Endothelial cell of umbilical vein (primary cell): Measurements from ENCODE around the gene ANTXRL. TPM values are rescaled to one million over a fixed set of nuclear protein-coding genes. Genes with fewer than 3 reads are reported as not detected.

Experiments used
- BruUV-seq: library from RNA; stranded (reverse); fragments of 400-500 nt; replicated peaks from 2 replicates; lab custom pipeline; 2021; lab: Mats Ljungman, UMichigan
- CTCF ChIA-PET: fragments of 300-600, 350-600 bp; sonication (Branson Sonifier 250); formaldehyde crosslinking; loops from one replicate; lab custom pipeline; 2021; ENCODE audit warnings: antibody characterized with exemption, inconsistent platforms; lab: Charles Lee
- POLR2A ChIA-PET: fragments of 300-600, 350-600 bp; sonication (Branson Sonifier 250); formaldehyde crosslinking; loops from one replicate; lab custom pipeline; 2021; ENCODE audit warnings: antibody characterized with exemption, inconsistent platforms; lab: Charles Lee
- DNase-seq: peaks from one replicate; pipeline ENCODE4 v3.0.0-alpha.2; 2011; ENCODE audit warnings: low read depth, low spot score
- FAIRE-seq: peaks from 2 replicates; lab custom pipeline; 2011; peaks lifted over from hg19 to GRCh38; lab: Jason Lieb, UNC
- H2AFZ ChIP-seq: 2 replicates; pipeline ENCODE4 v1.6.0; 2012; ENCODE audit warnings: low read depth, low read length, control low read depth, inconsistent platforms
- H3K27ac ChIP-seq: 2 replicates; pipeline ENCODE4 v1.5.1; 2011; ENCODE audit warnings: low read depth, mild to moderate bottlenecking, control low read depth, low read length, moderate library complexity; ENCODE audit not compliant: insufficient read depth
- H3K27me3 ChIP-seq, 2 experiments: 2 replicates each; pipeline versions ENCODE4 v1.6.0 to v1.6.1; 2011; ENCODE audit warnings: low read length in 2 of 2, mixed read lengths in 1 of 2; ENCODE audit not compliant: control insufficient read depth in 2 of 2, insufficient read depth in 2 of 2
- H3K36me3 ChIP-seq, 2 experiments: 2 replicates in 1 of 2; 3 replicates in 1 of 2; pipeline ENCODE4 v1.5.1; 2011; ENCODE audit warnings: low read length in 2 of 2, mild to moderate bottlenecking in 1 of 2, moderate library complexity in 1 of 2; ENCODE audit not compliant: control insufficient read depth in 2 of 2, insufficient read depth in 2 of 2; ENCODE audit errors: extremely low read depth in 1 of 2
- H3K4me1 ChIP-seq: 3 replicates; pipeline ENCODE4 v1.5.1; 2011; ENCODE audit warnings: mild to moderate bottlenecking, low read length; ENCODE audit not compliant: control insufficient read depth, insufficient read depth; ENCODE audit errors: extremely low read depth
- H3K4me2 ChIP-seq: 2 replicates; pipeline ENCODE4 v1.6.1; 2011; ENCODE audit warnings: low read length, control low read depth, mixed read lengths; ENCODE audit not compliant: insufficient read depth
- H3K4me3 ChIP-seq, 3 experiments: fragments of 200-600 bp in 1 of 3; sonication (generic), shearing (Covaris generic) in 1 of 3; replicated peaks in 1 of 3; 2 replicates each; pipeline ENCODE4 v1.5.1; 2011 to 2016; ENCODE audit warnings: control low read depth in 3 of 3, low read length in 3 of 3, mild to moderate bottlenecking in 2 of 3, inconsistent platforms in 1 of 3, low read depth in 1 of 3, moderate library complexity in 1 of 3; ENCODE audit not compliant: insufficient read depth in 1 of 3
- H3K79me2 ChIP-seq: 2 replicates; pipeline ENCODE4 v1.6.0; 2012; ENCODE audit warnings: low read length, inconsistent platforms; ENCODE audit not compliant: control insufficient read depth, insufficient read depth
- H3K9ac ChIP-seq: replicated peaks from 2 replicates; pipeline ENCODE3; 2011; ENCODE audit warnings: low read length, control low read depth; ENCODE audit not compliant: insufficient read depth; ENCODE audit errors: extremely low read depth
- H3K9me1 ChIP-seq: replicated peaks from 3 replicates; pipeline ENCODE4 v1.6.0; 2011; ENCODE audit warnings: mild to moderate bottlenecking, low read length; ENCODE audit not compliant: control insufficient read depth, insufficient read depth; ENCODE audit errors: extremely low read depth
- H3K9me3 ChIP-seq: replicated peaks from 2 replicates; pipeline ENCODE4 v1.5.1; 2012; ENCODE audit warnings: low read length, inconsistent platforms; ENCODE audit not compliant: control insufficient read depth, insufficient read depth
- H4K20me1 ChIP-seq: replicated peaks from 2 replicates; pipeline ENCODE3; 2011; ENCODE audit warnings: mild to moderate bottlenecking, low read length; ENCODE audit not compliant: control insufficient read depth, insufficient read depth; ENCODE audit errors: extremely low read depth
- CTCF ChIP-seq, 2 donors: IDR thresholded peaks; 1 replicate in 1 of 2; 2 replicates in 1 of 2; pipeline ENCODE4 v1.5.1; 2011; ENCODE audit warnings: low read length in 2 of 2, mild to moderate bottlenecking in 2 of 2, moderate library complexity in 2 of 2, control low read depth in 1 of 2, inconsistent platforms in 1 of 2, low read depth in 1 of 2; ENCODE audit not compliant: insufficient read depth in 1 of 2; ENCODE audit errors: extremely low read depth in 1 of 2
- EZH2 ChIP-seq: IDR thresholded peaks from 2 replicates; pipeline ENCODE4 v1.6.1; 2012; ENCODE audit warnings: borderline replicate concordance, low read depth, mild to moderate bottlenecking, moderate library complexity, low read length, inconsistent platforms; ENCODE audit not compliant: severe bottlenecking
- FOS ChIP-seq: IDR thresholded peaks from 2 replicates; pipeline ENCODE4 v1.6.1; 2011; ENCODE audit warnings: mild to moderate bottlenecking, low read length, moderate library complexity, borderline replicate concordance; ENCODE audit not compliant: insufficient read depth
- GATA2 ChIP-seq: IDR thresholded peaks from 2 replicates; pipeline ENCODE4 v1.7.0; 2011; ENCODE audit warnings: low read depth, mild to moderate bottlenecking, moderate library complexity, mixed read lengths, low read length; ENCODE audit not compliant: insufficient read length, insufficient read depth
- JUN ChIP-seq: IDR thresholded peaks from 2 replicates; pipeline ENCODE4 v1.6.1; 2011; ENCODE audit warnings: borderline replicate concordance, low read depth; ENCODE audit not compliant: insufficient read length, insufficient read depth
- MYC ChIP-seq: IDR thresholded peaks from one replicate; pipeline ENCODE4 v1.6.1; 2011; ENCODE audit warnings: mild to moderate bottlenecking, low read depth, low read length
- POLR2A ChIP-seq: IDR thresholded peaks from 2 replicates; pipeline ENCODE4 v1.6.1; 2012; ENCODE audit warnings: low read depth, mild to moderate bottlenecking, control low read depth, low read length
- POLR2AphosphoS5 ChIP-seq: IDR thresholded peaks from 2 replicates; pipeline ENCODE4 v1.6.1; 2012; ENCODE audit warnings: low read depth, mild to moderate bottlenecking, control low read depth, low read length, moderate library complexity; ENCODE audit not compliant: insufficient read depth
- dilution Hi-C: fragments of 300-500 bp; cut with MboI; formaldehyde crosslinking; loops from one replicate; pipeline ENCODE4 v1.15.0; 2019; ENCODE audit warnings: low sequenced_read_pairs; ENCODE audit not compliant: extremely low pct_ligation_motif_present
- intact Hi-C: fragments of 100-400 bp; cut with micrococcal nuclease; formaldehyde crosslinking; loops from one replicate; pipeline ENCODE4 v1.10.0; 2022
- polyA plus RNA-seq, 4 experiments: library from polyadenylated mRNA; depleted of rRNA in 3 of 4; stranded (reverse) in 3 of 4; unstranded in 1 of 4; fragments of >200 nt; gene quantifications; 2 replicates each; pipeline versions ENCODE4 v1.2.1 to v1.2.3, GENCODE V29; 2011 to 2012; ENCODE audit warnings: missing spikeins in 1 of 4
- total RNA-seq: library from RNA; stranded (reverse); gene quantifications from 2 replicates; pipeline ENCODE4 v1.2.3, GENCODE V29; 2021
- TF ChIP-seq, protein P1 (sequence below): IDR thresholded peaks from 2 replicates; pipeline ENCODE4 v1.6.1; 2011; ENCODE audit not compliant: insufficient read depth, insufficient read length

The ANTXRL gene
- total and polyA plus RNA-seq, 2 donors (not counting 3 experiments of a cell fraction or from before 2014, with no cell fraction given): not detected

GRCh38 chr10:46247181-46247475 is 39.7 kb upstream of the ANTXRL start:
- ChIA-PET POLR2A (no interaction called here), CTCF (no interaction called here)
- Histone ChIP-seq H3K9ac (no peak overlapping the region), H3K4me1 (no peaks in the 10 kb centered on the region), H2AFZ (no peak overlapping the region), H4K20me1 (no peaks in the 10 kb centered on the region), H3K9me1 (no peaks in the 10 kb centered on the region), H3K79me2 (no peaks in the 10 kb centered on the region), H3K9me3 (no peaks in the 10 kb centered on the region), H3K4me3 (no peak overlapping the region), H3K36me3 (no peaks in the 10 kb centered on the region), H3K4me2 (no peak overlapping the region), H3K27me3 (no peaks in the 10 kb centered on the region), H3K27ac (no peak overlapping the region)
- dilution Hi-C loops (no loop called here), intact Hi-C loops (no loop called here)
- TF ChIP-seq POLR2AphosphoS5 (no peak), EZH2 (no peak), CTCF (IDR thresholded peaks at IDR 0.05; ENCODE audit: extremely low read depth in 1 of 2, insufficient read depth in 1 of 2, low read depth in 1 of 2, low read length in 2 of 2) (no peak), GATA2 (no peak), POLR2A (no peak), MYC (no peak), FOS (no peak), JUN (no peak)
- TF ChIP-seq, protein P1, sequence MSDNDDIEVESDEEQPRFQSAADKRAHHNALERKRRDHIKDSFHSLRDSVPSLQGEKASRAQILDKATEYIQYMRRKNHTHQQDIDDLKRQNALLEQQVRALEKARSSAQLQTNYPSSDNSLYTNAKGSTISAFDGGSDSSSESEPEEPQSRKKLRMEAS: no peak
- DNase-seq (no peak), FAIRE-seq (no peak)
- BruUV-seq: no TSS peak
